LNCAP (cell line): Measurements from ENCODE around the gene CEL.

Source experiments
- TF ChIP-seq, protein P1 (sequence below): fragments of 450-650 bp; IDR thresholded peaks from 2 replicates; pipeline ENCODE4 v1.5.1; 2017; ENCODE audit warnings: mild to moderate bottlenecking

Gene CEL

DNA sequence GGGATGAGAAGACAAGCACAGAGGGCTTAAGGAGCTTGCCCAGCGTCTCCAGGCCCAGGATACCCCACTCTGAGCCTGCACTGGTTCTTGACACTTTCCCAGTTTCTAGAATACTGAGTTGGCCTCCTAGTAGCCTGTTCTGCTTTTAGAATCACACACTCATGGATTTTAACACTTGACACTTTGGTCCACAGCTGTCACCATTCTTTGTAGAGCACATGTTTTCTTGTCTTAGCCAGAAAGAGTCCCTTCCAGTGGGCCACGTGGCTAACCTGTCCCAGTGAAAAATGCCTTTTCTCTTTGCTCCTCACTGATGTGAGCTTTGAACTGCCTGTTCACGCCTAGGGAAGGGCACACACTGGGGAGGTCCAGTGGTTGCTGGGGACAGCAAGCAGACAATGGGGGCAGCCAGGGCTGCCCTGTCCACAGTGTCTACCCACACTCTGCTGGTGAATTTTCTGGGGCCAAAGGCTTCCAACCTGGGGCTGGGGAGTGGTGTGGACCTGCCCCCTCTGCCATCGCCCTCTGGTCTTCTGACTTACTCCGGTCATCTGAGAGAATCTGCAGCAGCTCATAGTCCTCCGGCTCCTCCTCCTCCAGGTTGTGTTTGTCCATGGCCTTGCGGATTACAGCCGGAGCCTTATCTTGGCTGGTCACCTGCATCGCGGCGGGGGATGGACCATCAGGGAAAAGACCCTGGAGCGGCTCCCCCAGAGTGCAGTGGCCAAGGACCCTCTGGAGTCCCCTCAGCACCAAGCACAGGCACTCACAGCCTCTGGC is 38.1 kb downstream of the CEL start:
- TF ChIP-seq, protein P1, sequence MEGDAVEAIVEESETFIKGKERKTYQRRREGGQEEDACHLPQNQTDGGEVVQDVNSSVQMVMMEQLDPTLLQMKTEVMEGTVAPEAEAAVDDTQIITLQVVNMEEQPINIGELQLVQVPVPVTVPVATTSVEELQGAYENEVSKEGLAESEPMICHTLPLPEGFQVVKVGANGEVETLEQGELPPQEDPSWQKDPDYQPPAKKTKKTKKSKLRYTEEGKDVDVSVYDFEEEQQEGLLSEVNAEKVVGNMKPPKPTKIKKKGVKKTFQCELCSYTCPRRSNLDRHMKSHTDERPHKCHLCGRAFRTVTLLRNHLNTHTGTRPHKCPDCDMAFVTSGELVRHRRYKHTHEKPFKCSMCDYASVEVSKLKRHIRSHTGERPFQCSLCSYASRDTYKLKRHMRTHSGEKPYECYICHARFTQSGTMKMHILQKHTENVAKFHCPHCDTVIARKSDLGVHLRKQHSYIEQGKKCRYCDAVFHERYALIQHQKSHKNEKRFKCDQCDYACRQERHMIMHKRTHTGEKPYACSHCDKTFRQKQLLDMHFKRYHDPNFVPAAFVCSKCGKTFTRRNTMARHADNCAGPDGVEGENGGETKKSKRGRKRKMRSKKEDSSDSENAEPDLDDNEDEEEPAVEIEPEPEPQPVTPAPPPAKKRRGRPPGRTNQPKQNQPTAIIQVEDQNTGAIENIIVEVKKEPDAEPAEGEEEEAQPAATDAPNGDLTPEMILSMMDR, result no peak

DNA sequence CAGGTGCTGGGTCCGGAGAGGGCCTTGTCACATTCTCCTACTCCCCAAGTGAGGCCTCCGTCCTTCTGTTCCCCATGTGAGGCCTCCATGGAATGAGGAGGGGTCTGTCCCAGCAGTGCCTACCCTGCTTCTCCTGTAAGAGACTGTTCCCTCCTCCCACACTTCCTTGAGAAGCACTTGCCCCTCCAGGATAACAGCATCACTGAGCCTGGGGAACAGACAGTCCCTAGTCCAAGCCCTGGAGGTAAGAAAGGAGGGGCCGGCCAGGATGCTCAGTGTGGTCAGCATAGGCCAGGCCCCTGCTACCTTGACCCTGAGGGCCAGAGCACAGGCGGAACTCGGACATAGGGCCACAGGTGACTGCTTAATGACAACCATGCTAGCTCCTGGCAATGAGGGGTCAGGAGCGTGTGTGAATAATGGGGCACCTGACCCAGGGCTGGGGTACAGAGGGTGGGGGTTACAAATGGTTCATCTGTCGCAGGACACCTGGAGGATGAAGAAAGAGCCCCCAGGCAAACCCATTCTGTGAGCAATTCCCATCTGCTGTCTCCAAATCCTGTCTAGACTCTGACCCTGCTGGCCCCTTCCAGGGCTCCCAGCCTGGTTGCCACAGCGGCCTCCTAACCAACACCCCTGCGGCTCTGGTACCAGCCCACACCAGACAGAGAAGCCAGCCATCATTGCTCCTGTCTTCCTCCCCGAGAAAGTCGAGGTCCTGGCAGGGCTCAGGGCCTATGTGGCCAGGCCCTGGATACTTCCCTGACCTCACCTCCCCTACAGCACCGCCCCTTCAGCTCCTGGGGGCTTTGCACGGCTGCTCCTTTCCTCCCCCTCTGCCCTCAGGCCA is 39.0 kb downstream of the CEL start:
- TF ChIP-seq, protein P1, result no peak

DNA sequence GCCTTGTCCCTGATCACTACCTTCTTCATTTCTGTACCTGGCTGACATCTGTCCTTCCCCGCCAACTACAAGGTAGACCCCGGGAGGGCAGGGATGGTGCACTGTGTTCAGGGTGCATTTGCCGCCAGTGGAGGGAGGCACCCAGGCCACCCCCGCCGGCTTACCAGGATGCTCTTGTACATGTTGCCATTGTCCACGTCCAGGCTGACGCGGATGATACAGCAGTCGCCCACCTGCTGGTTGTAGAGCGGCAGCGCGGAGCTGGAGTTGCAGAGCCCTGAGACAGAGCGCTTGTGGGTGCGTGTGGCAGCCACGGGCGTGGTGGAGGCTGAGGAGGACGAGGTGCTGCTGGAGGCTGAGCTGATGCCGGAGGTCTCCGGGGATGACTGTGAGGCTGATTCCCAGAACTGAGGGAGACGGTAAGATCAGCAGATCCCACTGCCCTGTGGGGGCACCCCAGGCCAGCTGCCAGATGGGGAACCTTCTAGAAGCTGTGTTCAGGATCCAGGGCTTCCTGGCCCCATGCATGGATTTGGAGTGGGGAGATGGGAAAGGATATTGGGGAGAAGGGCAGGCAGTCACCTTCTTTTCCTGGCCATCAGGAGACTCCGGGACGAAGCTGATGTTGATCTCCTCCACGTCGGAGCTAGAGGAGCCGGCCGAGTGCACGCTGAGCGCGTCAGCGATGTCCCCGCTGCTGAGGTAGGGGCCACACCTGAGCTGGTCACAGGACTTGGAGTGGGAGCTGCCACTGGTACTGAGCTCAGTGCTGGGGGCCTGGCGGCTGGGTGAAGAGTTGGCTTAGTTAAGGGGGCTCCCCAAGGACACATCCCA is 39.8 kb downstream of the CEL start:
- TF ChIP-seq, protein P1, result no peak

DNA sequence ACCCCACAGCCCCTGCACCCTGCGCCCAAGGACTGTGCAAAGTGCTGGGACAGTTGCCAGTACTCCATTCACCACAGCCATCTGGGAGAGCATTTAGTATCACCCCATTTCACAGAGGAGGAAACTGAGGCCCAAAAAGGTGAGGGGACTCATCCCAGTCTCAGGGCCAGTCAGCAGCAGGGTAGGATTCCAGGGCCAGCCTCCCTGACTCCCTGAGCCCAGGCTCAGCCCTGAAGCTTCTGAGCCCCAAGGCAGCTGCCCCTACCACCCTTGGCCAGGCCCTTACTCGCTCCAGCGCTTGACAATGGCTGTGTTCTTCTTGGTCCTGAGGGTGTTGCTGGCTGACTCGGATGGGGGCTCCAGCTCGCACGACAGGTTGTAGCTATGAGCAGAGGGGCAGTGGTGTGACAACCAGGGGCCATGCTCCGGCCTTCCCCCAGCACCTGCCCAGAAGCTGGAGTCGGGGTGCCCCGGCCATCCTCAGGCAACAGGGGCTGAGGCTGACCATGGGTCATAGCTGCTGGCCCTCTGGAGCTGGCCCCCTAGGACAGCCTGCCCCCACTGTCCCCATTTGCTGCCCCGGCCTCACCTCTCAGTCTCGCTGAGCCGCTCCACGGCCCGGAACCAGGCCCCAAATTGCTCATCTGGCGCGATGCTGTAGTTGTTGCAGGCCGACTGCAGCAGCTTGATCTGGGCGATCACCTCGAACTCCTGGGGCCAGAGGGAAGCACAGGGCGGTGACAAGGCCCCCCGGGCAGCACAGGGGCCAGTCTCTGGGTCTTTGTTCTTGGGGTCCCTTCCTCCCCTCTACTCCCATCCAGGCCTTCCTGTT is 40.6 kb downstream of the CEL start:
- TF ChIP-seq, protein P1, result no peak

DNA sequence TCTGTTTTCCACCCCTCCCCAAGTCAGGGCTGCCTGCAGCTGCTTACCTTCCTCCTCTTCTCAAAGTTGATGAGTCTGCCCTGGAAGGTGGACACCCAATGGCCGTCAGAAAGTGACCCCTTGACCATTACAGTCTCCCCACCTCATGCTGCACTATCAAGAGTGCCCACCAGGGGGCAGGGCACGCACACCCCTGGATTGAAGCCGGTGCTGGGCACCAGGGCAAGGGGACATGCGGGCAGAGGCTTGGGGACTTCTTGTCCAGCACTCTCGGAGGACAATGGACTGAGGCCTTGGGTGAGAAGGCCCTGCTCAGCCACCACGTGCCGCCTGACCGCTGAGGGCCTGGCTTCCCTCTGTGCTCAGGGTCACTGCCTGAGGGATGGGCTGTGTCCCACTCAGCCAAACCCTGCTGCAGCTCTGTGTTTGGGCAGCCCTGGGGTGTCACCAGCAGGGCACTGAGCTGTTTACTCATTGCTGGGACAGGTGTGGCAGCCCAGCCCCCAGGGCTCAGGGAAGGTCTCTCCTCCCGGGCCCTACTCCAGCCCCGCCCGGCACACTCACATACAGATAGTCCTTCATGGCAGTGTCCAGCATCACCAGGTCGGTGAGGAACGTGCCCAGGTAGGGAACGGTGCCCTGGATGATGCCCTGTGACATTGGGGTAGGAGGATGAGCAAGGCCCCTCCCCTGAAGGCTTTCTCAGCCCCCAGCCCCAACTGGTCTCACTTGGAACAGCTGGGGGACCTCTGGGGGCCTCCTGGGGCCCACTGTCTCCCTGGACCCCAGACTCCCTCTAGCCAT is 41.6 kb downstream of the CEL start:
- TF ChIP-seq, protein P1, result peak; percentile 95

DNA sequence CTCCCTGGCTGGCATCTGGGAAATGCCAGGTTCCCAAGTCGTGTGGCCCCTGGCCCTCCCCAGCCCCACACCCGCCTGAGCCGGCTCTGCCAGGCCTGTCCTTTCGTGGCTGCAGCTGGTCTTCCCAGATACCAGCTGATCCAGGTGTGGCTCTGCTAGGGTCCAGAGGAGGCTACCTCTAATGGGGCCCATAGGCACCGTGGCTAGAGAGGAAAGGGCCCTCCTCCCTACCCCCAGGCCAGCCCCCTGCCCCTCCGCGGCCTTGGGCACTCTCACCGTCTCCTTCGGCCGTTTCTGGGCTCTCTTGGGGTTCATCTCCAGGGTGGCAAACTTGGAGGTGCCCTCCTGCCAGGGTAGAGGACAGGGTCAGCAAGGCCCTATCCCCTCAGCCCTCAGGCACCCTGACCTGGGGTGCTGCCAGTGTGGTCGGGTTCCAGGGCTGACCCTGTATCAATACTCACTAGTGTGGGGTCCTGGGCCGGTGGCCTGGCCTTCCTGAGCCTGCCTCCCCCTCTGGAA is 42.3 kb downstream of the CEL start:
- TF ChIP-seq, protein P1, result no peak
